Activated naive CD8-positive, alpha-beta T cell treated with anti-CD3 and anti-CD28 coated beads, Interleukin-2, amount 10 ng/mL, durations not matched to agents 7 days and 5 days (primary cell): Measurements from ENCODE around the gene ARHGEF10L. TPM values are rescaled to one million over a fixed set of nuclear protein-coding genes. Genes with fewer than 3 reads are reported as not detected.
A peak's percentile ranks its signal among the peaks of the same experiment; 100 is the strongest.

Experiments
- ATAC-seq: fragments of 150-1000 bp; cut with Tn5 transposase; one replicate; pipeline ENCODE4 v1.10.0; 2021; ENCODE audit warnings: low read depth, moderate library complexity
- POLR2A ChIA-PET: fragments of 350-600 bp; sonication (Branson Sonifier 250); formaldehyde crosslinking; loops from one replicate; lab custom pipeline; 2021; ENCODE audit warnings: antibody characterized with exemption; lab: Charles Lee
- DNase-seq: peaks from one replicate; pipeline ENCODE4 v3.0.0; 2021
- H3K27ac Mint-ChIP-seq: one replicate; pipeline ENCODE4 v1.8.0; 2022; ENCODE audit warnings: mild to moderate bottlenecking, mixed read lengths
- H3K27me3 Mint-ChIP-seq: one replicate; pipeline ENCODE4 v1.8.0; 2022; ENCODE audit warnings: mild to moderate bottlenecking, moderate library complexity, mixed read lengths
- H3K36me3 Mint-ChIP-seq: one replicate; pipeline ENCODE4 v1.8.0; 2021; ENCODE audit warnings: mild to moderate bottlenecking, mixed read lengths
- H3K4me1 Mint-ChIP-seq: one replicate; pipeline ENCODE4 v1.8.0; 2021; ENCODE audit warnings: mixed read lengths
- H3K4me3 Mint-ChIP-seq: one replicate; pipeline ENCODE4 v1.8.0; 2022; ENCODE audit warnings: mild to moderate bottlenecking, moderate library complexity, mixed read lengths
- H3K9me3 Mint-ChIP-seq: one replicate; pipeline ENCODE4 v1.8.0; 2021; ENCODE audit warnings: mixed read lengths
- total RNA-seq, 2 experiments: library from RNA; stranded (reverse); gene quantifications; one replicate each; pipeline ENCODE4 v1.2.3, GENCODE V29; 2021

Gene ARHGEF10L
- total RNA-seq, 2 experiments from 2014 or later, result 0.39 to 0.48 TPM

- DNase-seq, result peak; percentile 73
- H3K4me1 Mint-ChIP-seq, result no peaks in the 10 kb centered on the region
- POLR2A ChIA-PET, result no interaction called here
- H3K4me3 Mint-ChIP-seq, result no peak overlapping the region
- no peaks in the 10 kb centered on the region for H3K9me3 Mint-ChIP-seq
- ATAC-seq, result peak; percentile 36
- H3K27ac Mint-ChIP-seq, result no peak overlapping the region
- no peaks in the 10 kb centered on the region for H3K36me3 Mint-ChIP-seq
- no peaks in the 10 kb centered on the region for H3K27me3 Mint-ChIP-seq
Measured at GRCh38 chr1:17661546-17662157, 122.2 kb downstream of the ARHGEF10L start.

- Mint-ChIP-seq H3K27ac (no peak overlapping the region), H3K4me1 (no peaks in the 10 kb centered on the region), H3K9me3 (no peaks in the 10 kb centered on the region), H3K4me3 (no peak overlapping the region), H3K27me3 (no peaks in the 10 kb centered on the region), H3K36me3 (no peaks in the 10 kb centered on the region)
- POLR2A ChIA-PET, result no interaction called here
- ATAC-seq (no peak), DNase-seq (no peak)
Measured at GRCh38 chr1:17662296-17662695, 122.8 kb downstream of the ARHGEF10L start.

- H3K4me3 Mint-ChIP-seq, result no peak overlapping the region
- no peaks in the 10 kb centered on the region for H3K27me3 Mint-ChIP-seq
- DNase-seq (no peak), ATAC-seq (no peak)
- H3K36me3 Mint-ChIP-seq, result no peaks in the 10 kb centered on the region
- H3K4me1 Mint-ChIP-seq, result no peaks in the 10 kb centered on the region
- no peaks in the 10 kb centered on the region for H3K9me3 Mint-ChIP-seq
- no peak overlapping the region for H3K27ac Mint-ChIP-seq
- POLR2A ChIA-PET, result no interaction called here
Measured at GRCh38 chr1:17662786-17663185, 123.3 kb downstream of the ARHGEF10L start.

- H3K27me3 Mint-ChIP-seq, result no peaks in the 10 kb centered on the region
- no peaks in the 10 kb centered on the region for H3K4me1 Mint-ChIP-seq
- H3K4me3 Mint-ChIP-seq, result no peak overlapping the region
- POLR2A ChIA-PET, result no interaction called here
- ATAC-seq (no peak), DNase-seq (no peak)
- H3K9me3 Mint-ChIP-seq, result no peaks in the 10 kb centered on the region
- H3K27ac Mint-ChIP-seq, result no peak overlapping the region
- no peaks in the 10 kb centered on the region for H3K36me3 Mint-ChIP-seq
Measured at GRCh38 chr1:17663646-17664045, 124.1 kb downstream of the ARHGEF10L start.

GRCh38 chr1:17664322-17664721 lies 124.8 kb downstream of the ARHGEF10L start:
- no peaks in the 10 kb centered on the region for H3K4me1 Mint-ChIP-seq
- H3K9me3 Mint-ChIP-seq, result no peaks in the 10 kb centered on the region
- no peak for ATAC-seq
- POLR2A ChIA-PET, result no interaction called here
- no peaks in the 10 kb centered on the region for H3K27me3 Mint-ChIP-seq
- H3K4me3 Mint-ChIP-seq, result no peak overlapping the region
- no peak overlapping the region for H3K27ac Mint-ChIP-seq
- no peak for DNase-seq
- H3K36me3 Mint-ChIP-seq, result no peaks in the 10 kb centered on the region

GRCh38 chr1:17665054-17665453 lies 125.6 kb downstream of the ARHGEF10L start:
- no peaks in the 10 kb centered on the region for H3K27me3 Mint-ChIP-seq
- H3K27ac Mint-ChIP-seq, result no peak overlapping the region
- H3K9me3 Mint-ChIP-seq, result no peaks in the 10 kb centered on the region
- no peaks in the 10 kb centered on the region for H3K36me3 Mint-ChIP-seq
- ATAC-seq (no peak), DNase-seq (no peak)
- no peak overlapping the region for H3K4me3 Mint-ChIP-seq
- POLR2A ChIA-PET, result no interaction called here
- no peaks in the 10 kb centered on the region for H3K4me1 Mint-ChIP-seq

GRCh38 chr1:17665950-17666720 lies 126.6 kb downstream of the ARHGEF10L start:
- no peak overlapping the region for H3K27ac Mint-ChIP-seq

GRCh38 chr1:17667641-17668040 lies 128.1 kb downstream of the ARHGEF10L start:
- no peak overlapping the region for H3K4me3 Mint-ChIP-seq
- ATAC-seq, result no peak

More at GRCh38 chr1:17665950-17666720, 126.6 kb downstream of the ARHGEF10L start:
- Mint-ChIP-seq H3K36me3 (no peaks in the 10 kb centered on the region), H3K27me3 (no peaks in the 10 kb centered on the region), H3K4me1 (no peaks in the 10 kb centered on the region), H3K9me3 (no peaks in the 10 kb centered on the region), H3K4me3 (no peak overlapping the region)
- DNase-seq (no peak), ATAC-seq (no peak)
- POLR2A ChIA-PET, result no interaction called here

GRCh38 chr1:17668195-17668594 lies 128.7 kb downstream of the ARHGEF10L start:
- H3K27ac Mint-ChIP-seq, result no peak overlapping the region
- ATAC-seq, result no peak
- no peaks in the 10 kb centered on the region for H3K27me3 Mint-ChIP-seq
- no peaks in the 10 kb centered on the region for H3K9me3 Mint-ChIP-seq
- no peaks in the 10 kb centered on the region for H3K4me1 Mint-ChIP-seq
- no peak for DNase-seq
- POLR2A ChIA-PET, result no interaction called here
- no peaks in the 10 kb centered on the region for H3K36me3 Mint-ChIP-seq
- H3K4me3 Mint-ChIP-seq, result no peak overlapping the region

More at GRCh38 chr1:17667641-17668040, 128.1 kb downstream of the ARHGEF10L start:
- no peaks in the 10 kb centered on the region for H3K36me3 Mint-ChIP-seq
- H3K4me1 Mint-ChIP-seq, result no peaks in the 10 kb centered on the region
- POLR2A ChIA-PET, result no interaction called here
- H3K9me3 Mint-ChIP-seq, result no peaks in the 10 kb centered on the region
- no peak for DNase-seq
- no peaks in the 10 kb centered on the region for H3K27me3 Mint-ChIP-seq
- no peak overlapping the region for H3K27ac Mint-ChIP-seq

- H3K9me3 Mint-ChIP-seq, result no peaks in the 10 kb centered on the region
- no peaks in the 10 kb centered on the region for H3K27me3 Mint-ChIP-seq
- POLR2A ChIA-PET, result no interaction called here
- DNase-seq, result no peak
- no peaks in the 10 kb centered on the region for H3K4me1 Mint-ChIP-seq
- H3K4me3 Mint-ChIP-seq, result no peak overlapping the region
- no peak for ATAC-seq
- no peak overlapping the region for H3K27ac Mint-ChIP-seq
- H3K36me3 Mint-ChIP-seq, result no peaks in the 10 kb centered on the region
Measured at GRCh38 chr1:17668624-17669175, 129.2 kb downstream of the ARHGEF10L start.

- H3K4me3 Mint-ChIP-seq, result no peak overlapping the region
- no peak for ATAC-seq
- DNase-seq, result no peak
- no peaks in the 10 kb centered on the region for H3K36me3 Mint-ChIP-seq
- no peaks in the 10 kb centered on the region for H3K27me3 Mint-ChIP-seq
- no peak overlapping the region for H3K27ac Mint-ChIP-seq
- no peaks in the 10 kb centered on the region for H3K4me1 Mint-ChIP-seq
- POLR2A ChIA-PET, result no interaction called here
- H3K9me3 Mint-ChIP-seq, result no peaks in the 10 kb centered on the region
Measured at GRCh38 chr1:17669305-17669704, 129.8 kb downstream of the ARHGEF10L start.

GRCh38 chr1:17669866-17670451 lies 130.5 kb downstream of the ARHGEF10L start:
- POLR2A ChIA-PET, result no interaction called here

GRCh38 chr1:17670587-17671313 lies 131.3 kb downstream of the ARHGEF10L start:
- no peaks in the 10 kb centered on the region for H3K27me3 Mint-ChIP-seq
- DNase-seq (no peak), ATAC-seq (no peak)
- POLR2A ChIA-PET, result no interaction called here
- no peaks in the 10 kb centered on the region for H3K4me1 Mint-ChIP-seq
- no peak overlapping the region for H3K27ac Mint-ChIP-seq
- no peaks in the 10 kb centered on the region for H3K9me3 Mint-ChIP-seq
- H3K36me3 Mint-ChIP-seq, result no peaks in the 10 kb centered on the region
- no peak overlapping the region for H3K4me3 Mint-ChIP-seq

More at GRCh38 chr1:17669866-17670451, 130.5 kb downstream of the ARHGEF10L start:
- H3K27me3 Mint-ChIP-seq, result no peaks in the 10 kb centered on the region
- ATAC-seq (no peak), DNase-seq (no peak)
- H3K4me1 Mint-ChIP-seq, result no peaks in the 10 kb centered on the region
- H3K9me3 Mint-ChIP-seq, result no peaks in the 10 kb centered on the region
- H3K36me3 Mint-ChIP-seq, result no peaks in the 10 kb centered on the region
- no peak overlapping the region for H3K4me3 Mint-ChIP-seq
- no peak overlapping the region for H3K27ac Mint-ChIP-seq
